Mammary epithelial cell (primary cell): Measurements from ENCODE around the gene CDK5RAP1.

Experiments used
- CTCF ChIP-seq, 2 donors: IDR thresholded peaks in 1 of 2; conservative IDR thresholded peaks in 1 of 2; 2 replicates each; pipeline ENCODE4 v1.5.1; 2011 to 2012; ENCODE audit warnings: inconsistent platforms in 2 of 2, low read length in 2 of 2, mild to moderate bottlenecking in 2 of 2, control low read depth in 1 of 2, low read depth in 1 of 2; ENCODE audit not compliant: insufficient read depth in 1 of 2; ENCODE audit errors: extremely low read depth in 1 of 2
- EZH2 ChIP-seq: IDR thresholded peaks from 2 replicates; pipeline ENCODE4 v1.6.1; 2012; ENCODE audit warnings: low read length, inconsistent platforms, borderline replicate concordance

DNA sequence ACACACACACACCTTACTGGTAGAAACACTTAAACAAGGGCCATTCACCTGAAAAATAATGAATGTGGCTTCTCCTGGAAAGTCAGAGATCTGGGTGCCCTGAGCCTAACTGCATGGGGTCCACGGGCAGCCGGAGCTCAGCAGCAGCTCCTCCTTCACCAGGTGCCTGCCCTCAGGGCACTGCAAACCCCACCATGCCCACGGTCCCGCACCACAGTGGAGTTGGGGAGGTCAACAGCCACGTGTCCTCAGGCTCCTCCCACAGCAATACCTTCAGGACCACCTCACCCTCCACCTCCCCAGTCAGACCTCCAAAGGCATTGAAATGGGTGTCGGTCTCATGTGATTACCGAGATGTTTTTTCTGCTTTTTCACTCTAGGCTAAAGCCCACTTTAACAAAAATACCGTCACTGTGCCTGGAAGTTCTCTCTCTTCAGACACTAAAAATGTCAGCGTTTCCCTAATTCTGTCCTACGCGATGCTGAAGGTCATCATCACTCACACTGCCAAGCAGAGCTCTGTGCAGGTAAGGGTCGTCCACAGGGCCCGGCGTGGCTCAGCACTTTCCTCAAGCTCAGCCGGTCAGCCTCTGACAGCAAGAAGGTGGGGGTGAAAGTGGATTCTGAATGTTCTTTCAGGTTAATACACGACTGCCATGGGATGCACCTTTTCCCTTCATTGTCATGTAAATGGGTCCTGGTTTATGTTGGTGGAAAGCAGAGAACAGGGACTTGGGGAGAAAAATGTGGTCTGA lies 48.9 kb downstream of the CDK5RAP1 start:
- TF ChIP-seq EZH2 = no peak
- no peak for TF ChIP-seq CTCF (conservative IDR thresholded peaks at IDR 0.05 in 1 of 2, IDR thresholded peaks at IDR 0.05 in 1 of 2; ENCODE audit: extremely low read depth in 1 of 2, insufficient read depth in 1 of 2, low read depth in 1 of 2, low read length in 2 of 2)
